HG03064 (cell line): ENCODE measurements around the gene OR51M1.
"Not testable (repeated sequence)": the region's sequence is repeated elsewhere in the genome, so short reads cannot be mapped to it uniquely, and the experiment has no call there.

Source experiments
- ATAC-seq: cut with Tn5 transposase; IDR thresholded peaks from one replicate; pipeline ENCODE4 v1.9.1; 2021; ENCODE audit warnings: low read depth; ENCODE audit not compliant: unreplicated experiment

OR51M1 gene, protein sequence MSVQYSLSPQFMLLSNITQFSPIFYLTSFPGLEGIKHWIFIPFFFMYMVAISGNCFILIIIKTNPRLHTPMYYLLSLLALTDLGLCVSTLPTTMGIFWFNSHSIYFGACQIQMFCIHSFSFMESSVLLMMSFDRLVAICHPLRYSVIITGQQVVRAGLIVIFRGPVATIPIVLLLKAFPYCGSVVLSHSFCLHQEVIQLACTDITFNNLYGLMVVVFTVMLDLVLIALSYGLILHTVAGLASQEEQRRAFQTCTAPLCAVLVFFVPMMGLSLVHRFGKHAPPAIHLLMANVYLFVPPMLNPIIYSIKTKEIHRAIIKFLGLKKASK

DNA sequence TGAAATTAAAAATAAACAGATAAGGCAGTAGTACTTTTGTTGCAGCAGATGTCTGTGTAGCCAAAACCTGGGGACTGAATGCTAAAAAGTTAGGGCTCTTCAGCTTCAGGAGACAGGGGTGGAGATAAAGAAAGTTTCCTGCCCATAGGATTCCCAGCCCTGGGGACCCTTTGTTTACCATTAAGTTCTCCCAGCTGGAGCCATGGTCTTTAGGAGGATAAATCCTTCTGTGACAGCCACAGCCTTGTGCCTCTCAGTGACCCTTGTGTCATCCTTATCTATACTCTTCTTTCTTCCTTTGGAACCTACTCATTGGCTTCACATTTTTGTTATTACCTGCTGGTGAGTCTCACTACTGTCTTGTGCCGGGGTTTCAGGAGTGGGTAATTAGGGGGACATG lies at the start of gene OR51M1:
TSS of gene OR51M1 (plus strand) at position 237 of the 400 bp plus-strand sequence. CDS start 5,587 bp downstream, outside the sequence.
- ATAC-seq = no peak

DNA sequence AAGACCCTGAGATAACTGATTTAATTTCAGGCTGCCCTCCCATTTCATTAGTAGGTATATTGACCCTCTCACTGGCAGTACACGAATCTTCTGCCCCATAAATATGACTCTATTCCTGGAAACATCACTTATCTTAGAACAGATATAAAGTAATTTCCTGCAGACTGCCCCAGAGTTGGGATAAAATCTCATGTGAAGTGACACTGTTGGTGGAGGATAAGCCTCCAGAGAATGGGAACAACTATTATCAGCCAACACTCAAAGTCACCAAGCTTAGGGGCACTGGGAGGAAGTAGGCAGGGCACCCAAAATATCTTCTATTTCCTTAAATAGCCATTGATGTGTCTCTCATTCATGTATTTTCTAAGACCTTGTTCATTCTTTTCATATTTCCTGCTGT lies 48.4 kb upstream of the OR51M1 start:
- no peak for ATAC-seq

DNA sequence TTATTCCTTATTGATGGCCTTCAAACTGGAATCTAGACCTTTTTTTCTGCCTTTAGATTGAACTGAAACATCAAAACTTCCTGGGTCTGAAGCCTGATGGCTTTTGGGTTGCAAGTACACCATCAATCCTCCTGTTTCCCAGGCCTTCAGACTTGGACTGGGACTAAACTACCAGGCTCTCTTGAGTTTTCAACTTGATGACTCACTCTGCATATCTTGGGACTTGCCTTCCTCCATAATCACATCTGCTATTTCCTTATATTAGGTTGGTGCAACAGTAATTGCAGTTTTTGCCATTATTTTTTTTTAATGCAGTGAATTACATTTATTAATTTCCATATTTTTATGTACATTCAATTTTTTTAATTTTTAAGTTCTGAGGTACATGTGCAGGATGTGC lies 47.3 kb upstream of the OR51M1 start:
- no peak for ATAC-seq

DNA sequence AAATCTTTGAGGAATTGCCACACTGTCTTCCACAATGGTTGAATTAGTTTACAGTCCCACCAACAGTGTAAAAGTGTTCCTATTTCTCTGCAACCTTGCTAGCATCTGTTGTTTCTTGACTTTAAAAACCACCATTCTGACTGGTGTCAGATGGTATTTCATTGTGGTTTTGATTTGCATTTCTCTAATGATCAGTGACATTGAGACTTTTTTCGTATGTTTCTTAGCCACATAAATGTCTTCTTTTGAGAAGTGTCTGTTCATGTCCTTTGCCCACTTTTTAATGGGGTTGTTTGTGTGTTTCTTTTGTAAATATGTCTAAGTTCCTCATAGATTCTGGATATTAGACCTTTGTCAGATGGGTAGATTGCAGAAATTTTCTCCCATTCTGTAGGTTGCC lies 46.4 kb upstream of the OR51M1 start:
- not testable (repeated sequence) for ATAC-seq

DNA sequence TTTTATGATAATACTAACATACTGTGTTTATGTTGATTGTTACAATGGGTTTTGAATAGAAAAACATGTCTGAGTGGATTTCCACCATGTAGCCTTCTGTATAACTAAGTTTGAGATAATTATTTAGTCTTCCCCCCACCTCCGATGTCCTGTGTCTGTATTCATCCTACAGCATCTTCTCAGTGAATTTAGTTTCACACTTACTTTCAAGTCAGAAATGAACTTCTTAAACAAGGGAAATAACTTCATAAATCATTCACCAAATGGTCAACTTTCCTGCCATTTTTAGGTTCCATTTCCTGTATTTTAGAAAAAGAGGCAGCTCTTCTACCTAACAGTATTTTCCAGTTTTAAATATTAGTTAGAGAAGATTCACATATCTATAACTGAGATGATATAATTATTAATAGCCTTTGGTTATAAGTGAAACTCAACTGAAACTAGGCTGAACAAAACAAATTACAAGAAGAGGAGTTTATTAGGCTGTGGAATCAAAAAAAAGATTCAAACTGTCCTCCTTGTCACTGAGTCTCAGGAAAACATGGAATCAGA lies 43.8 kb upstream of the OR51M1 start:
- peak; percentile 74 for ATAC-seq

DNA sequence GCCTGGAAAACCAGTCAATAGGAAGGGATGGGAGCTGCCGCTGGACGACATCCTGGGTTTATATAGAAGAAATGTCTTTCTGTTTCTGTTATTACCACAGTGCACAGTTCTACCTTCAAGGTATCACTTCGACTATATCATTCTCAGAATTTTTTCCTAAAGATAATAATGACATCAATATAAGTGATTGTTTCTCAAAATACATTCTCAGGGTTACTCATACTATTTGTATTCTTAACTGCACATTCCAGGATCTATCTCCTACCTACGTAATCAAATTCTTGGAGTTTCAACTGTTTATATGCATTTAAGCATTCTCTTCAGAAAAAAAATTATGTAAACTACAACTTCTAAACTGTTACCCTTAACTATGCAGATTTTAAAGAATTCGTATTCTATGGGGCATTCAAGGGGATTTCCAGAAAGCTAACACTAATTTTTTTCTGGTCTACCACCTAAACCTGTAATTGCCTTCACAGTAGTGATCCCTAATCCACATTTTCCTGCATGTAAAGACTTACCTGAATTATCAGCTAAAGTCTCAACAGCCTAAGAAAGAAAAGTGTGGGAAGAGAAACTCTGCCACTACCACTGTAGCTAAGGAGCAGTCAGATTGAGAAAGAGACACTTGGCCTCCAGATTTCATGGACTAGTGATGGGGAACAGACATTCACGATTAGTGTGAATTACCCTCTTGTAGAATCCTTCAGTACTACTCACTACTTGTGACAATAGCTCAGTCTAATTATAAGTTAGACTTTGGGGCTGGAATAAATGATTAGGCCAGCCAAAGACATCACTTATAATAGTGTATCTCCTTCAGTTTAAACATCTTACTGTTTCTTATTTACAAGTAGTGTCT lies 39.9 kb upstream of the OR51M1 start, which contains the start of gene OR51B5:
TSS of gene OR51B5 (minus strand) at position 51 of the 862 bp plus-strand sequence. CDS start at position 51, 0 bp downstream.
- no peak for ATAC-seq

DNA sequence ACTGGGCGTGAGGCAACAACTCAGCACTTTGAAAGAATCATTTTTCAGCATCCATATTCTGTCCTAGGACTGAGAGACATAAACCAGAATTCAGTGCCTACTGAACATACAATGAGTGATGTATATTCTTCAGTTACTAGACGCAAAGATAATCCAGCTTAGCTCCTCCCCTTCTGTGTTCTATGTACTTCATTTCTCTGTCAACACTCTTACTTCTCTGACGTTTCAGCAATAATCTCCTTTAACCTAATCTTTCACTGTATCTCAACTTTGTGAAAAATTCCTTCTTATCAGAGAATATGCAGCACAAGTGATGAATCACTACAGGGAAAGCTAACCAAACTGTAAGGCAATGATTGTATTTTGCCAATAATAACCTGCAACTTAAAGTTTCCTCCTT lies 37.8 kb upstream of the OR51M1 start:
- ATAC-seq = no peak

DNA sequence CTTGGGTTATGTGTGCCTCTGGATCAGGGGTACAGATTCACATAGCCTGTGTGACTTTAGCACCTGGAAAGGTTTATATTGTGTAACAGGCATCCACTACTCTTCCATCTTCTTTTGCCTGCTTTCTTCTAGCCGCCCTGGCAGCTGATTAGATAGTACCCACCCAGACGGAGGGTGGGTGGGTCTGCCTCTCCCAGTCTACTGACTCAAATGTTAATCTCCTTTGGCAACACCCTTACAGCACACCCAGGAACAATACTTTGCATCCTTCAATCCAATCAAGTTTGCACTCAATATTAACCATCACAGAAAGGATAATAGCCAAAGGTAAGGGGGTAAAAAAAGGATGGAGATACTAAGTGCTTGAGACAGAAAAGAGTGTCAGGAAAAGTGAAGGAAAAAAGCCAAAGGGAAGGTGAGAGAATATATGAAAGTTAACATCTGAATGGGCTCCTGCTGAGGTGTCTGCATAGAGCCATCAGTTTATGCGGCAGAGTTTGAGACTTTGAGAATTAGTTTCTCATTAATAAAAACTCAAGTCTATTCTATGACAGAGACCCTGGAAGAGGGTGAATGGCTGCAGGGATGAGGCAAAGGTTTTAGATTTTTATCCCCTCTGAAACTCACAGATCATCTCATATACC lies 34.9 kb upstream of the OR51M1 start:
- ATAC-seq = no peak

DNA sequence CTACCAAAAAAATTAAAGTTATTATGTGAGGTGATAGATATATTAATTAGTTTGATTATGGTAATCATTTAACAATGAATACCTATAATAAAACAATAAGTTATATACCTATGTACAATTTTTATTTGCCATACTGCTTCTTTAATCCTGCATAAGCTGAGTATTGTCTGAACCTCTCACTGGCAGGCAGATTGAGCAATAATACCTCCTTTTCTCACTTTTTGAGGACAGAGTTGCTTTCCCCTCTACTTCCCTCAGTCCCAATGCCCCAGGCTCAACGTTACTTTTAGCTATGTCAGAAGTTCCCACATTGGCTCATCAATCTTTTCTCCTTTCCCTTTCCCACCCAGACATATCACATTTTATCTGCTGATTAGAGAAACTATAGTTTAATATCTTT lies 34.1 kb upstream of the OR51M1 start:
- no peak for ATAC-seq

DNA sequence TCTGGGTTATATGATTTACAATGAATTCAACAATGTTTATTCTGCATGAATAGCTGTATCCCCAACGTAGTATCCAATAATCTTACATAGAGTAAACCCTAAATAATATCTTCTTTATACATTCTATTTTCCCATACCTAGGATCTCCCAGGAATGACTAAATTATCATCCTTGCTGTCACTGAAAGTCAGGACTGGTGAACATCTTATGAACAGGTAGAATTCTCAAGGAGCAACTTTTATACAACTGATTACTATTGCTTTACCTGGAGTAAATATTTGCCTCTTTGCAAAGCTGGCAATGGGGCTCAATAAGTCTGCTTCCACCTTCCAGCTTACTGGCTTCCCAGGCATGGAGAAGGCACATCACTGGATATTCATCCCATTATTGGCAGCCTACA lies 32.4 kb upstream of the OR51M1 start, which contains the start of gene OR51B6:
TSS of gene OR51B6 (plus strand) at position 301 of the 400 bp plus-strand sequence. CDS start at position 301, 0 bp downstream.
- no peak for ATAC-seq

DNA sequence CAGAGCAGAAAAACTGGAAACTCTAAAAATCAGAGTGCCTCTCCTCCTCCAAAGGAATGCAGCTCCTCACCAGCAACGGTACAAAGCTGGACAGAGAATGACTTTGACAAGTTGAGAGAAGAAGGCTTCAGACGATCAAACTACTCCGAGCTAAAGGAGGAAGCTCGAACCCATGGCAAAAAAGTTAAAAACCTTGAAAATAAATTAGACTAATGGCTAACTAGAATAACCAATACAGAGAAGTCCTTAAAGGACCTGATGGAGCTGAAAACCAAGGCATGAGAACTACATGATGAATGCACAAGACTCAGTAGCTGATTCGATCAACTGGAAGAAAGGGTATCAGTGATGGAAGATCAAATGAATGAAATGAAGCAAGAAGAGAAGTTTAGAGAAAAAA lies 27.6 kb upstream of the OR51M1 start:
- ATAC-seq = not testable (repeated sequence)

DNA sequence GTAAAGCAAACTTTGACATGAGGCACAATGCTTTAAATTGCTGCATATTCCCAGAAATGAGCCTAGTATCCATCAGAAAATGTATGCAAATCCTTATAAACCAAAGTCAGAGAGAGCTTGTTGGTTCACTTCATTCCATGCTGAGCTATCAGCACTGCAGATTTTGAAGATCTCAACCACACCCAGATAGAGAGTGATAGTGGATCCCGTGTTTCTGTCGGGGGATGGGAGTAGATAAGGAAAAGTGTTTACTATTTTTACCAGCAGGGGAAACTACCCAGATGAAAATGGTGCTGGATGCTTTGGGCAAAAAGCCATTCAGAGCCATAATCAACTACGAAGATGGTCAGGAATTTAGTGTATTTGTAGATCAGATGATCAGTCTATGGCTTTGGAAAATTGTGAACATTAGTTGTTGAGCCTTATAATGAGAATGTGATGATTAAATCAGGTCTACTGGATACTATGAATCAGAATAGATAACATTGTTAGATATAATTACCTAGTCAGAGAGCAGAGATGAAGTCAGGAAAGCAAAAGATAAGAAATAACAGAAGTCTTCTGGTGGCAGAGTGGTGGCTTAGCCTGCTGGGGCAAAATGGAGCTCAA lies 21.5 kb upstream of the OR51M1 start:
- ATAC-seq = no peak

DNA sequence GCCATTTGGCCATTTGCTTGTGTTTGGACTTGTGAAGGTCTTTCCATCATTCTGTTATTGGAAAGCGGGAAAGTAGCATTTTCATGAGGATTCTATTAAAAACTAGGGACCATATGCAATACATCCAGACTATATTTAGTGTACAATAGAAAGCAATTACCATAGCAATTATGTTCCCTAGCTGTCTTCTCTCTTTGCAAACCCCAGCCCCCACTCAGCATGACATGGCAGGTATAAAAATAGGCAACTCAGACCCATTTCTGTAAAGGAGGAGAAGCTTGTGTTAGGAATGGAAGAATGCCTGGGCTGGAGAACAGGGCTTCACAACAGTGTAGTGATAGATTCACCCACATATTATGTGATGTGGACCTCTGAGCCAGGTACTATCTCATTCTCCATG lies 19.9 kb upstream of the OR51M1 start:
- no peak for ATAC-seq

DNA sequence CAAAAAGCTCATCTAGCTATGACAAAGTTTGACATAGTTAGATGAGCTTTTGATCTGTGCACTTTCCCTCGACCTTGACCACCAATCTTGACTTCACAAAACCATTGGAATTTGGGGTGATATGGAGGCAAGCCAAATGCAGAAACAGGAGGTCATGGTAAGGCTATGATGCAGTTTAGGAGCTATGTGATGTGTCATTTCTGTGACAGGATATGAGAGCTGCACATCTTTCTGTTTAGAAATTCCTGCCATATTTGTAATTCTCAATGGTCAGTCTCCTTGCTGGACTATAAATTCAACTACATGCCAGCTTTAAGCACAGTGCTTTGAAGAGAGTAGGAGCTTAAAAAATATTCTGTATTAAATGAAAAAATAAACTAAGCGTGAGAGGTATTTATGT lies 19.4 kb upstream of the OR51M1 start:
- ATAC-seq = no peak

DNA sequence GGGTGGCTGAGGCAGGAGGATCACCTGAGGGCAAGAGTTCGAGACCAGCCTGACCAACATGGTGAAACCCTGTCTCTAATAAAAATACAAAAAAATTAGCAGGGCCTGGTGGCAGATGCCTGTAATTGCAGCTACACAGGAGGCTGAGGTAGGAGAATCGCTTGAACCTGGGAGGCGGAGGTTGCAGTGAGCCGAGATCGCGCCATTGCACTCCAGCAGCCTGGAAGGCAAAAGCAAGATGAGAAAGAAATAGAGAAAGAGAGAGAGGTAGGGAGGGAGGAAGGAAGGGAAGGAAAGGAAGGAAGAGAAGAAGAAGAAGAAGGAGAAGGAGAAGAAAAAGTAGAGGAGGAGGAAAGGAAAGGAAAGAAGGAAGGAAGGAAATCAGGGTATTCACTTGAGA lies 17.2 kb upstream of the OR51M1 start:
- ATAC-seq = not testable (repeated sequence)

DNA sequence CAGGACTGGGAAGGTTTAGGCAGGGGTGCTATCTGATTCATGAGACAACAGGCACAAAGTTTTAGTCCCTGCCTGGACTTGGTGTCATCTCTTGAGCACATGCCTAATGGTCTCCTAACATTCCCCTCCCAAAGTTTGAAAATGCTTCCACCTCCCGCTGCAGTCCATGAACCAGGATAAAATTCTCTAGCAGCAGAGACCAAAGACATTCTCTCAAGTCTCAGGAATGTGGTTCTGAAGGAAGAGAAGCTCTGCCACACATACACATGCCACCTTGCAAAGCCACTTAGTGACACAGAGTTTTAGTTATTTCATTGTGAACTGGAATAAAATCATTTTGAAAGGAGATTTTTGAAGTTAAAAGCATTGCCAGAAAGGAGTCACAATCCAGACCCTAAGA lies 16.8 kb upstream of the OR51M1 start:
- ATAC-seq = no peak

DNA sequence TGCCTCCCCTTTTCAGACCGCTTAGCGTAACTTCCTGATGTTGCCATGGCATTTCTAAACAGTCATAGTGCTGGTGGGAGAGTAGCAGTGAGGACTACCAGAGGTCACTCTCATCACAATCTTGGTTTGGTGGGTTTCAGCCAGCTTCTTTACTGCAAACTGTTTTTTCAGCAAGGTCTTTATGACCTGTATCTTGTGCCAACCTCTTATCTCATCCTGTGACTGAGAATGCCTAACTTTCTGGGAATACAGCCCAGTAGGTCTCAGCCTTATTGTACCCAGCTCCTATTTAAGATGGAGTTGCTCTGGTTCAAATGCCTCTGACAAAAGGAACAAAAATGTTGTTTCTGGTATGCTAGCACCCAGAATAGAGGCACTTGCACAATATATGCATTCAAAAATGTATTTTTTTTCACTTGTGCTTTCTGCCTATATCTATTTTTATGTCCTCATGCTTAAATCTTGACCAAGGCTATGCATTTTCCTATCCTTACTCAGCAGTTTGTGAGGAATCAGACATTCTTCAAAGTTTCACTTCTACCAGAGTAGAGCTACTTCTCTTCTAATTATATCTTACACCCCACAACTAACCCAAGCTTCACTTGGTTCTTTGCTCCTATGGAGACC lies 16.1 kb upstream of the OR51M1 start:
- no peak for ATAC-seq

DNA sequence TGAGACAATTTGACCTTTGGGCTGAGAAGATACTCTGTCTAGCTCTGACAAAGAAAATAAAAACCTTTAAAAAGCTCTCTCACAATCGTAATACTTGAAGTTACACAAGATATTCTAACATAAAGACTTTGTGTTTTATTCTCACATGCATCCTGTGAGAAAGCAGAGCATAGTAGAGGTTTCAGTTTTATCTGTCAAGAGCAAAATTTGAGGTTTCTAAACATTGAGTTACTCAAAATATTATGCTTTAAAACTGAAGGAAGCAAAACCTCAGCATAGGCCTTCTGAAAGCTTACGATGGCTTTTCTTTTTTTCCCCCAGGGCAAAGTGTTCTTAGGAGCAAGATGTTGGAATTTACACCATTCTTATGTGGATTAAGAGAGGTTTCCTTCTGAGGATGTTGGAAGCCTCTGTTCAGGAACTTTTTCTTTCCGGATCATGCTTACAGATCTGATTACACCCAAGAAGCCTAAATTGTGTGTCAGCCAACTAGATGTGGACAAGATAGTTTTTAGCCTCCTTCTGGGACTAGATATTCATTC lies 15.0 kb upstream of the OR51M1 start:
- peak; percentile 52 for ATAC-seq

DNA sequence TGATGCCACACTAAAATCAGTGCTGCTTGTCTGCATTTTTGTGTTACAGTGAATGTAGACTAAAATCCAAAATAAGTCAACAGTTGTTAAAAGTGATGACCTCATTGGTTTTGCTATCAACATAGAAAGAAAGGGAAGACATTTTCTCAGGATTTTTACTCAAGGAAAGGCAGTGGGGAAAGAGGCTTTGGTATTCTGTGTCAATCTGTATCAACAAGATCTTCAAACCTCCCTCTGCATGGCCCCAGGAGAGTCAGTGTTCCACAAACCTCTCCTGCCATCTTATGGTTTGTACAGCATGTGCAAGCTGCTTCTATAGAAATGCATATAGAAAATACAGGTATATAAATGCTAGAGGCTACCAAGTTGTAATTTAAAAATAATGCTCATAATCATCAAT lies 13.8 kb upstream of the OR51M1 start:
- ATAC-seq = peak; percentile 60
